Stimulated activated naive CD8-positive, alpha-beta T cell treated with anti-CD3 and anti-CD28 coated beads, Interleukin-15, Interleukin-2, amounts not matched to agents 100 ng/mL and 50 ng/mL, for 24 hours (primary cell): ENCODE data around the gene CD44.
"Not testable (repeated sequence)": the region's sequence is repeated elsewhere in the genome, so short reads cannot be mapped to it uniquely, and the experiment has no call there.

Experiments used
- H3K27ac Mint-ChIP-seq: one replicate; pipeline ENCODE4 v1.8.0; 2021; ENCODE audit warnings: mild to moderate bottlenecking, mixed read lengths
- H3K27me3 Mint-ChIP-seq: one replicate; pipeline ENCODE4 v1.8.0; 2021; ENCODE audit warnings: mixed read lengths
- H3K36me3 Mint-ChIP-seq: one replicate; pipeline ENCODE4 v1.8.0; 2021; ENCODE audit warnings: low read depth, mixed read lengths
- H3K4me1 Mint-ChIP-seq: one replicate; pipeline ENCODE4 v1.8.0; 2021; ENCODE audit warnings: low read depth, mixed read lengths
- H3K4me3 Mint-ChIP-seq: one replicate; pipeline ENCODE4 v1.8.0; 2021; ENCODE audit warnings: mild to moderate bottlenecking, mixed read lengths
- H3K9me3 Mint-ChIP-seq: one replicate; pipeline ENCODE4 v1.8.0; 2021; ENCODE audit warnings: mixed read lengths

CD44 gene

DNA sequence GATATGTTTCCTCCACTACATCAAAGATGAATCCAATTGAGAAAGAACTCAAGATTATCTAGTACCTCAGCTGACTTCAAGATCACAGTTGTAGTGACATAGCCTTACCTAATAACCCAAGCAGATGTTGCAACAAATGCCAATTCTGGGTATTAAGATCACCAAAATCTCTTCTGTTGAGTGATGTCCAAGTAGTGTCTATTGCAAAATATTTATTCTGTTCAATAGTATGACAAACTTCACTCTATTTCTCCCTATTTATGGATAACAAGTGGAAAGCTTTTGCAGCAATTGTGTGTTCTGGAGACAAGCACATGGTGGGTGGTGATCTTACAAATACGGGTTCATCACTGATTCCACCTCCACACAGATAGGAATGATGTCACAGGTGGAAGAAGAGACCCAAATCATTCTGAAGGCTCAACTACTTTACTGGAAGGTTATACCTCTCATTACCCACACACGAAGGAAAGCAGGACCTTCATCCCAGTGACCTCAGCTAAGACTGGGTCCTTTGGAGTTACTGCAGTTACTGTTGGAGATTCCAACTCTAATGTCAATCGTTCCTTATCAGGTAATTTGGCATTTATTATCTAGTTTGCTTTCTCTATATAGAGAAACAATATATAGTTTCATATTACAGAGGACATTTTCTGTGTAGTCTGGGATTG, 72.0 kb downstream of the CD44 start:
- peaks cover 98% of the 10 kb centered on the region for H3K36me3 Mint-ChIP-seq
- H3K9me3 Mint-ChIP-seq, result no peaks in the 10 kb centered on the region
- no peak overlapping the region for H3K4me3 Mint-ChIP-seq
- H3K27me3 Mint-ChIP-seq, result no peaks in the 10 kb centered on the region
- peaks cover 61% of the 10 kb centered on the region for H3K4me1 Mint-ChIP-seq
- no peak overlapping the region for H3K27ac Mint-ChIP-seq

DNA sequence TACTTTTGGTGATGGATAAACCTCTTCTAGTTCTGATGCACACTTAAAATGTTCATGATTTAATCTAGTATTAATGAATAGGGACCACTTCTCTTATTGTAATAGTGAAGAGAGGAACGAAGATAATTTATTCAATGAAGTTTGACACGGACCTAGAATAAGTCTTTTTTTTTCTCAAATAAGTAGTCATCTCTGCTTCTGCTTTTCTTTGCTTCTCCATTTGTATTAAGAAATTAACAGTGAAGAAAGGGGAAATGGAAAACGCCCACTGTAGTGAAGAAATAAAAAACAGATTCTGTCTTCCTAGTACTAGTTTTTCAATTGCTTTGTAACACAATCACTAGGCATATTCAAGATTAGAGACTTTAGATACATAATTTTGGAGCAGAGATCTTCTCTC, 73.0 kb downstream of the CD44 start:
- peaks cover 70% of the 10 kb centered on the region for H3K4me1 Mint-ChIP-seq
- H3K4me3 Mint-ChIP-seq, result no peak overlapping the region
- H3K9me3 Mint-ChIP-seq, result no peaks in the 10 kb centered on the region
- H3K27ac Mint-ChIP-seq, result no peak overlapping the region
- no peaks in the 10 kb centered on the region for H3K27me3 Mint-ChIP-seq
- H3K36me3 Mint-ChIP-seq, result peaks cover 98% of the 10 kb centered on the region

DNA sequence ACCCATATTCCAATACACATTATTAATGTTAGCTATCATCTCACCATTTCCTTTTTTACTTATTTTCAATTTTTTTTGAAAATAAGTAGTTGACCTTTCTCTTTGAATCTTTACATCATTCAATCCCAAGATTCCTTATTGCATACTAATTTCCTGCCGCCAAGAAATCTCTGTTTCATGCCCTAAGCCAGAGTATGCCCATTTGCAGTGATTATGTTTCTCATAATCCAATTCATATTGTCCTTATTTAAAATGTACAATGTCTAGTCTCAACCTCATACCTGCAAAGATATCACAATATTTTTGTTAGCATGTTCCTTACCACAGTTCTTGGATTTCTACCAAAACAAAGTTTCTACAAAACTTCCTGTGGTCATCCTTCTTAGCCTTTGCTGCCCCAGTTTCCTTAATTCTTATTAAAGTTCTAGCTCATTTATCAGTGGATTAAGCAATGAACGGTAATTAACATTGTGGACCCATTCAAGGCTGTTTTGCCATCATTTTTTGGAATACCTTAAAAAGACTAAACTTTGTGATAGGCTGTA, 75.3 kb downstream of the CD44 start:
- Mint-ChIP-seq H3K4me1 (peaks cover 77% of the 10 kb centered on the region), H3K27me3 (no peaks in the 10 kb centered on the region), H3K27ac (peak overlapping the region; percentile 81)

DNA sequence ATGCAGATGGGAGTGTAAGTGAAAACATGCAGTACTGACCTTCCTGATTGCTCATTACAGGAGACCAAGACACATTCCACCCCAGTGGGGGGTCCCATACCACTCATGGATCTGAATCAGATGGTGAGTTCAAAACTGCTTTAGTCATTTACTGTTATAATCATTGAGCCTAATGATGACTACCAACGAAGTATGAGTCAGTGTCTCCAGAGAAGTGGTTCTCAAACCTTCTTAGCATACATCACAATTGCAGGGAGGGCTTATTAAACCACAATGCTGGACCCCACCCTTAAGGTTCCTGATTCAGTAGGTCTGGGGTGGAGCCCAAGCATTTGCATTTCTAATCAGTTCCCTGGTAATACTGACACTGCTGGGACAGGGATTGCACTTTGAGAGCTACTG, 75.8 kb downstream of the CD44 start:
- Mint-ChIP-seq H3K36me3 (peaks cover 97% of the 10 kb centered on the region), H3K27ac (peak overlapping the region; percentile 81), H3K4me1 (peaks cover 74% of the 10 kb centered on the region), H3K9me3 (no peaks in the 10 kb centered on the region), H3K27me3 (no peaks in the 10 kb centered on the region), H3K4me3 (peak overlapping the region; percentile 38)

More for the DNA sequence above, 75.3 kb downstream of the CD44 start:
- Mint-ChIP-seq H3K9me3 (no peaks in the 10 kb centered on the region), H3K36me3 (peaks cover 97% of the 10 kb centered on the region), H3K4me3 (peak overlapping the region; percentile 24)

DNA sequence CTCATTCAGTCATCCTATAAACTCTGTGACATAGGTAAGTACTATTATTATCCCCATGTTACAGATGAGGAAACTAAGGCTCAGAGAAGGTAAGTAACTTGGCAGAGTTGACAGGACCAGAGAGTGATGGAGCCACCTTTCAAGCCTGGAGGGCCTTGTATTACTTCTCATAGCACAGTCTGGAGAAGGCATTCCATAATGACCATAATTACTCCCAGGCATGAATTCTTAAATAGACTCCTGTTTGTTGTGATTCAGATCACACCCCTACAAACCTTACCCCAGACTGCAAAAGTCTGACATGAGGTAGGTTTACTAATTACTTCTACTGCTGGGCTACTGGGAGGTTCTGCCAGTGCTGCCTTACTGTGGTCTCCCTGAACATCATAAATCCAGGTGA, 77.0 kb downstream of the CD44 start:
- Mint-ChIP-seq H3K4me3 (no peak overlapping the region), H3K36me3 (peaks cover 97% of the 10 kb centered on the region), H3K9me3 (no peaks in the 10 kb centered on the region), H3K4me1 (peaks cover 66% of the 10 kb centered on the region), H3K27me3 (no peaks in the 10 kb centered on the region), H3K27ac (peak overlapping the region; percentile 54)

DNA sequence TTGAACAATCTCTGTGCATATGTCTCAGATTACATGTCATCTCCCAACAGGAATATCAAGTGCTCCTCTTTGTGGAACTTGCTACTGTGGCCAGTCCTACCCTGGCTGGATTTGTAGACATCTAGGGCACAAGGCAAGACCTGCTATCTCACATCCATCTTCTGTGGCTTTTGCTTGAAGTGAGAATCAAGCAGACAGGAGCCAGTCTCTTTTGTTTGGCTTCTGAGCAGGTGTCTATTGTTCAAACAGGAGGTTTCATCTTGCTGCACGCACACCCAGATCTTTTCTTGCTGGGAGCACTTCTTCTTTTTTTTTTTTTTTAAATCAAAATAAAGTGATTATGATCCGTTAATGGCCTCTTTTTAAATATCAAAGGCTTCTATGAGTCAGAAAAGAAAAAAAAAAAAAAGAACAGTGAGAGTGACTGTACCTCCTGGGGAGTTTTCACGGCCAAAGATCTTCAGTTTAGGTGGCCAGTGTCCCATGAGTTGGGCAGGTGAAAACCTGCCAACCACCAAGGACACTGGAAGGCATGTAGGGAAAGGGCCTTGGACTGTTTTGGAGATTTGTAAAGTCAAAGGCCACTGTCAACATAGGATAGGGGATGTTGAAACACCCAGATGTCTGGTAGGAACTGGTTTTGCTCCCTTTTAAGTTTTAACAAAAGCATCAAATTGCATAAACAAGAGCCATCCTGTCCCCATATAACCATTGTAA, 78.1 kb downstream of the CD44 start:
- H3K36me3 Mint-ChIP-seq, result peaks cover 97% of the 10 kb centered on the region
- H3K4me3 Mint-ChIP-seq, result no peak overlapping the region
- peak overlapping the region; percentile 81 for H3K27ac Mint-ChIP-seq
- no peaks in the 10 kb centered on the region for H3K27me3 Mint-ChIP-seq
- peaks cover 55% of the 10 kb centered on the region for H3K4me1 Mint-ChIP-seq
- H3K9me3 Mint-ChIP-seq, result no peaks in the 10 kb centered on the region

DNA sequence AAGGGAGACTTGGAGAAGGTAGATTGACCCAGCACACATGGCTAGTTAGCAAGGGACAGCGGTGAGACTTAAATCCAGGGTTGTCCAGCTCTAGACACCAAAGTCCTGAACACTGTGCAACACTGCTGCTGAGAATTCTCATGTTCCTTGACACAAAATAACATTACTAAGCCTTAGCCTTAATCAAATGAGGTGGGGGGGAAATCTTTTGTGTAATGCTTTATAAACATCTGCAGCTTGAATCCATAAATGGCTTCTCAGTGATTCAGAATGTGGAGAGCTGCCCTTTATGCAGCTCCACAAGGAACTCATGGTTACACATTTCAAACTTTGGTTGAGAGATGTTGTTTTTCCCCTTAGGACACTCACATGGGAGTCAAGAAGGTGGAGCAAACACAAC, 80.0 kb downstream of the CD44 start:
- H3K36me3 Mint-ChIP-seq, result peaks cover 95% of the 10 kb centered on the region
- H3K9me3 Mint-ChIP-seq, result no peaks in the 10 kb centered on the region
- H3K4me1 Mint-ChIP-seq, result peaks cover 37% of the 10 kb centered on the region
- H3K27ac Mint-ChIP-seq, result no peak overlapping the region
- no peak overlapping the region for H3K4me3 Mint-ChIP-seq
- no peaks in the 10 kb centered on the region for H3K27me3 Mint-ChIP-seq

DNA sequence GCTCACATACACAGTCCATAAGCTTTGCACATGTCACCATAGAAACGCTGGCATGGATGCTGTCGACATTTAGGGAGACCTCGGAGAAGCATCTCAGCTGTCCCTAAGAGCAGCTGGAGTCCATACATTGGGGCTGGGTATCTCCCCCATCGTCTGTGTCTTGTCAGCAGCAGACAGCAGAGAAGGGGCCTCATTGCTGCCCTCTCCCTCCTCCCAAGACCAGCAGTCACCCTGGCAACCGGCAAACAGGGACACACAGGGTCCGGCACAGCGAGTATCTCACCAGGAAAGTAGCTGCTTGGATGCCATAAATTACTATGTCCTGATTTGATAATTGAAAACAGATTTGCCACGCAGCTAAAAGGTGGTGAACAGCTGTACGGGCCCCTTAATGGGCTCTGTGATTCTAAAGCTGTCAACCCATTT, 84.4 kb downstream of the CD44 start:
- Mint-ChIP-seq H3K9me3 (no peaks in the 10 kb centered on the region), H3K27me3 (no peaks in the 10 kb centered on the region), H3K36me3 (peaks cover 93% of the 10 kb centered on the region), H3K4me1 (peaks cover 5% of the 10 kb centered on the region), H3K27ac (no peak overlapping the region), H3K4me3 (no peak overlapping the region)

DNA sequence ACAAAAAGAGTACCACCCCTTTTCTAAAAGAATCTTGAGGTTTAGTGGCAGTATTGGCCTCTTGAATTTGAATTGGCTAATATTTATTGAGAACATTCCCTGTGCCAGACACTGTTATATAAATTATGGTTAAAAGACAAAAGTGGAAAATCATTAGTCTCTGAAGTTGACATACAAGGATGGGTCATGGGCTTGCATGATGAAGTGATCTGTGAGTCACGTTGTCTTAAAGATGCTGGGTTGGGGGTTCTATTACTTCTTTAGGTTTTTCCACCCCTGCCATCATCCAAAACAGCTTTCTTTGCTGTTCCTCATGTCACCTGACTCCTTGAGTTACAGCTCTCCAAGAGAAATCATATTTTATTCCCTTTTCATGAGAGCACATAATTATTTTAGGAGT, 85.0 kb downstream of the CD44 start:
- H3K4me3 Mint-ChIP-seq, result no peak overlapping the region
- H3K9me3 Mint-ChIP-seq, result no peaks in the 10 kb centered on the region
- peaks cover 93% of the 10 kb centered on the region for H3K36me3 Mint-ChIP-seq
- no peak overlapping the region for H3K27ac Mint-ChIP-seq
- H3K4me1 Mint-ChIP-seq, result peaks cover 5% of the 10 kb centered on the region
- H3K27me3 Mint-ChIP-seq, result no peaks in the 10 kb centered on the region

DNA sequence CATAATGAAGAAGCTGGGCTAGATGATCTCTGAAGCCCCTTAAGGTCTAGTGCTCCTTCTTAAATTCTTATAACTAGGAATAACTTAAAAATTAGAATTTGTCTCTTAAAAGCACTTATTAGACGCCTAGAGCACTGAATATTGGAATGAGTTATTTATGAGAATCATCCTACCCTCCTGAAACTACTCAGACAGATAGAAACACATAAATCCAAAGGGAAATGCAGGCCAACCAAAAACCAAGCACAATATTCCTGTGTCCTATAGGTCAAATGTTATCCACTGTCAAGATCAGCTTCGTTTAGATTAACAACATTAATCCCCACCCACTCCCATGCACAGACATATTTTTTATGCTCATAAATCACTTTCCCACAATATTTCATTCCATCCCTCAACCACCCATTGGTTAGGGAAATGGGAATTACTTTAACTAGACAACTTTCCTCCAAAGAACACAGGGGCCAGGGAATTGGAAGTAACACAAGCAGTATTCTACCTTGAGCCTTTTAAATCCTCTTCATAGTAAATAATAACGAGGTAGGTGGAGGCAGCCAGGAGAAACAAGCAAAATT, 87.1 kb downstream of the CD44 start:
- H3K27me3 Mint-ChIP-seq, result no peaks in the 10 kb centered on the region
- peak overlapping the region; percentile 13 for H3K27ac Mint-ChIP-seq
- peaks cover 92% of the 10 kb centered on the region for H3K36me3 Mint-ChIP-seq
- H3K9me3 Mint-ChIP-seq, result no peaks in the 10 kb centered on the region
- peaks cover 9% of the 10 kb centered on the region for H3K4me1 Mint-ChIP-seq
- no peak overlapping the region for H3K4me3 Mint-ChIP-seq

DNA sequence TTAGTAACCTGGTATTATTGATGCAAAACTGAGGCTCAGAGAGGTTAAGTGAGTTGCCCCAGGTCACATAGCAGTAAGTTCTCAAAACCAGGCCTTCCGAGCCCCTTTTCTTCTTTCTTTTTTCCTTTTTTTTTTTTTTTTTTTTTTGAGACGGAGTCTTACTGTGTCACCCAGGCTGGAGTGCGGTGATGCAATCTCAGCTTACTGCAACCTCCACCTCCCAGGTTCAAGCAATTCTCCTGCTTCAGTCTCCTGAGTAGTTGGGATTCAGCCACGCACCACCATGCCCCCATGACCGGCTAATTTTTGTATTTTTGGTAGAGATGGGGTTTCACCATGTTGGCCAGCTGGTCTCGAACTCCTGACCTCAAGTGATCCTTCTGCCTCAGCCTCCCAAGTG, 87.8 kb downstream of the CD44 start:
- H3K4me1 Mint-ChIP-seq, result peaks cover 10% of the 10 kb centered on the region
- H3K36me3 Mint-ChIP-seq, result peaks cover 92% of the 10 kb centered on the region
- H3K4me3 Mint-ChIP-seq, H3K9me3 Mint-ChIP-seq, H3K27me3 Mint-ChIP-seq: not testable (repeated sequence)
- H3K27ac Mint-ChIP-seq, result peak overlapping the region; percentile 7

DNA sequence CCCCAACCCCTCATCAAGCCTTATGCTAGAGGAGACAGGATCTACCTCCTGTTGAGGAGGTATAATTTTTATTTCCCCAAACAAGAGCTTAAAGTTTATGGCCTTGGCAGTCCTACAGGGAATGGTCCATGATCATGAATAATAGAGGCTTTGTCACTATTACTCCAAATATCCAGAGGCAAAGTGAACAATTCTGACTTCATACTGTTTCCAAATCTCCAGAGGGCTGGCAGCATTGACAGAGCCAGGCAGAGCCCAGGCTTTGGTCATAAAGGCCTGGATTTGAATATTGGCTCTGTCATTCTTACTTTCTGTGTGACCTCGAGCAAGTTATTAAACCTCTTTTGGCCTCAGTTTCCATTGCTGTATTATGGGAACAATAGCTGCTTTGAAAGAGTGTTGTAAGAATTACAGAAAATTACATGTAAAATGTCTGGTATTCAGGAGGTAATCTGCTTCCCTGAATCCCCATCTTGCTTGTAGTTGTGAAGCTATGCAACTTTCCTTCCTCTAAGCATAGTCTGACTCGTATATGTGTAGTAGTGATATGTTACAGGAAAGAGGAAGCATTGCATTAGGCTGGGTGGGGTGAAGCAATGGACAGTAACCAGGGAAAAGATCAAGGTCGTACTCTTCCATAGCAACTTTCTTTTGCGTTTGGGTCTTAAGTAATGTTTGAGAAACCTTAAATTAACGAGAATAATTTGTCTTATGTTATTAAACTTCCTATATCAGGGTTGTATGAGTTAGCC, 88.8 kb downstream of the CD44 start:
- Mint-ChIP-seq H3K9me3 (peaks cover 4% of the 10 kb centered on the region), H3K4me3 (no peak overlapping the region), H3K27me3 (no peaks in the 10 kb centered on the region), H3K4me1 (peaks cover 20% of the 10 kb centered on the region), H3K36me3 (peaks cover 95% of the 10 kb centered on the region), H3K27ac (peak overlapping the region; percentile 32)

DNA sequence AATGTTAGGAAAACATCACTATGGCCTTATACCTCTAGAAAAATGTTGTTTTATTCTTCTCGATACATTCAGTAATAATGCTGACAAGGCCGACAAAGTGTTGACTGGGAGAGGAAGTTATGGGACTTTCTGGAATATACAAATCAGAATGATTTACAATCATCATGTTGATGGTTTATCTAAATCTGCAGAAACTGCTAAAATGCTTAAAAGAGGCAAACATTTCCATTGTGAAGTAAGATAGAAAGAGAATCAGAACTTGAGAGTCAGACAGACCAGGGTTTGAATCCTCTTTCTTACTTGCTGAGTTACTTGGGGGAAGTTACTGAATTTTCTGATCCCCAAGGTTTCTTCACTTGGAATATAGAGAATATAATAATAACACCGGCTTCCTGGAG, 89.4 kb downstream of the CD44 start:
- Mint-ChIP-seq H3K27me3 (no peaks in the 10 kb centered on the region), H3K4me3 (no peak overlapping the region), H3K9me3 (peaks cover 5% of the 10 kb centered on the region), H3K4me1 (peaks cover 26% of the 10 kb centered on the region), H3K36me3 (peaks cover 95% of the 10 kb centered on the region), H3K27ac (no peak overlapping the region)

DNA sequence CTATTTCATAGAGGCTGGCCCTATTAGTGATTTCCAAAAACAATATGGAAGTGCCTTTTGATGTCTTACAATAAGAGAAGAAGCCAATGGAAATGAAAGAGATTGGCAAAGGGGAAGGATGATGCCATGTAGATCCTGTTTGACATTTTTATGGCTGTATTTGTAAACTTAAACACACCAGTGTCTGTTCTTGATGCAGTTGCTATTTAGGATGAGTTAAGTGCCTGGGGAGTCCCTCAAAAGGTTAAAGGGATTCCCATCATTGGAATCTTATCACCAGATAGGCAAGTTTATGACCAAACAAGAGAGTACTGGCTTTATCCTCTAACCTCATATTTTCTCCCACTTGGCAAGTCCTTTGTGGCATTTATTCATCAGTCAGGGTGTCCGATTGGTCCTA, 91.4 kb downstream of the CD44 start:
- H3K36me3 Mint-ChIP-seq, result peaks cover 93% of the 10 kb centered on the region
- H3K27ac Mint-ChIP-seq, result no peak overlapping the region
- H3K4me1 Mint-ChIP-seq, result peaks cover 45% of the 10 kb centered on the region
- H3K27me3 Mint-ChIP-seq, result no peaks in the 10 kb centered on the region
- H3K9me3 Mint-ChIP-seq, result peaks cover 20% of the 10 kb centered on the region
- no peak overlapping the region for H3K4me3 Mint-ChIP-seq
